ENCODE measurements around the gene GHITM. TPM values are rescaled to one million over a fixed set of nuclear protein-coding genes. Genes with fewer than 3 reads are reported as not detected.

GHITM gene
- total and polyA plus RNA-seq, 2 of the 4 experiments (the other 2 are of a cell fraction), result 103 to 185 TPM

- Histone ChIP-seq H3K56ac (ENCODE audit: extremely low read depth, insufficient read depth, low read length) (no peak overlapping the region), H3K9ac (ENCODE audit: low read depth, low read length) (no peak overlapping the region), H2AK5ac (ENCODE audit: low read depth, low read length) (no peak overlapping the region), H3K79me1 (ENCODE audit: low read depth in 1 of 2, low read length in 2 of 2) (no peaks in the 10 kb centered on the region; a peak in 1 of 4 replicates), H3K36me3 (ENCODE audit: control insufficient read depth, insufficient read depth, low read length) (peaks cover 8% of the 10 kb centered on the region), H3K4me3 (ENCODE audit: insufficient read depth, low read depth, low read length) (no peak overlapping the region), H4K8ac (ENCODE audit: low read depth in 2 of 2, low read length in 2 of 2) (no peak overlapping the region), H3K4me1 (ENCODE audit: control insufficient read depth, insufficient read depth, low read length) (no peaks in the 10 kb centered on the region), H3K4me2 (ENCODE audit: low read depth, low read length) (no peak overlapping the region), H2BK120ac (ENCODE audit: low read depth, low read length) (no peak overlapping the region), H3K27ac (ENCODE audit: insufficient read depth, low read length) (no peak overlapping the region), H3K23ac (ENCODE audit: low read depth, low read length) (no peak overlapping the region), H2BK5ac (ENCODE audit: low read depth, low read length, poor library complexity, severe bottlenecking) (no peak overlapping the region), H4K91ac (ENCODE audit: insufficient read depth, low read depth, low read length) (no peak overlapping the region), H3K14ac (replicated peaks; ENCODE audit: low read depth, low read length) (no peak overlapping the region), H3K18ac (ENCODE audit: low read depth, low read length) (no peak overlapping the region), H3K9me1 (ENCODE audit: insufficient read depth, low read length) (no peaks in the 10 kb centered on the region), H2AK9ac (replicated peaks; ENCODE audit: low read depth, low read length, poor library complexity) (no peak overlapping the region), H4K20me1 (ENCODE audit: insufficient read depth, low read length) (no peaks in the 10 kb centered on the region), H4K5ac (ENCODE audit: low read depth, low read length) (no peak overlapping the region), H3K27me3 (ENCODE audit: control insufficient read depth, insufficient read depth, low read length) (peaks cover 5% of the 10 kb centered on the region; the same call in 1 of the 2 replicates), H2BK15ac (ENCODE audit: low read depth, low read length) (no peak overlapping the region), H2BK20ac (ENCODE audit: low read depth, low read length) (no peak overlapping the region), H2AFZ (replicated peaks; ENCODE audit: low read length, poor library complexity) (no peak overlapping the region), H3K4ac (ENCODE audit: low read depth, low read length) (no peak overlapping the region), H3K9me3 (ENCODE audit: control insufficient read depth, insufficient read depth, low read length) (no peaks in the 10 kb centered on the region)
- ATAC-seq (ENCODE audit: low read depth) (no peak), DNase-seq (no peak)
- in situ Hi-C loops (cut with MboI; ENCODE audit: low sequenced_read_pairs) (no loop called here), dilution Hi-C loops (cut with HindIII; ENCODE audit: low sequenced_read_pairs, unreplicated experiment) (no loop called here), intact Hi-C loops (cut with micrococcal nuclease) (no loop called here)
- ChIA-PET CTCF (interaction anchor here (0.6 to 0.7 kb wide), 3 partner anchors 15 to 260 kb away, joined by 3 to 4 read pairs (median 3); no protein-coding TSS in a partner anchor), POLR2A (ENCODE audit: unreplicated experiment) (no interaction called here)
- TF ChIP-seq CHD1 (IDR thresholded peaks at IDR 0.05; ENCODE audit: low read depth, low read length) (no peak), RAD21 (IDR thresholded peaks at IDR 0.05; ENCODE audit: low read length) (no peak), NFE2L2 (IDR thresholded peaks at IDR 0.05; ENCODE audit: low read depth, low read length) (no peak)
- TF ChIP-seq, protein P1, sequence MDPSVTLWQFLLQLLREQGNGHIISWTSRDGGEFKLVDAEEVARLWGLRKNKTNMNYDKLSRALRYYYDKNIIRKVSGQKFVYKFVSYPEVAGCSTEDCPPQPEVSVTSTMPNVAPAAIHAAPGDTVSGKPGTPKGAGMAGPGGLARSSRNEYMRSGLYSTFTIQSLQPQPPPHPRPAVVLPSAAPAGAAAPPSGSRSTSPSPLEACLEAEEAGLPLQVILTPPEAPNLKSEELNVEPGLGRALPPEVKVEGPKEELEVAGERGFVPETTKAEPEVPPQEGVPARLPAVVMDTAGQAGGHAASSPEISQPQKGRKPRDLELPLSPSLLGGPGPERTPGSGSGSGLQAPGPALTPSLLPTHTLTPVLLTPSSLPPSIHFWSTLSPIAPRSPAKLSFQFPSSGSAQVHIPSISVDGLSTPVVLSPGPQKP (IDR thresholded peaks at IDR 0.05; ENCODE audit: borderline replicate concordance, low read depth, low read length), result no peak
- no TSS peak for BruUV-seq (replicated peaks)
- no CpG with 5 or more reads among the region's 4 CpGs for WGBS, 2 experiments (ENCODE audit: extremely low coverage in 2 of 2, insufficient read length in 1 of 2)
These were observed 16.2 kb downstream of the GHITM start for GRCh38 chr10:84155521-84155920.
